H1 (cell line): ENCODE data around the gene DPYD. TPM values are rescaled to one million over a fixed set of nuclear protein-coding genes. Genes with fewer than 3 reads are reported as not detected.
A peak's percentile ranks its signal among the peaks of the same experiment; 100 is the strongest.

Experiments
- CTCF ChIA-PET: fragments of 300-600 bp; sonication (Branson Sonifier 250); formaldehyde crosslinking; loops from one replicate; lab custom pipeline; 2021; ENCODE audit not compliant: partially characterized antibody; lab: Charles Lee
- POLR2A ChIA-PET: fragments of 300-600 bp; sonication (Branson Sonifier 250); formaldehyde crosslinking; loops from one replicate; lab custom pipeline; 2021; ENCODE audit warnings: inconsistent platforms; ENCODE audit not compliant: partially characterized antibody; lab: Charles Lee
- DNase-seq, 2 experiments: peaks; one replicate each; pipeline versions ENCODE4 v3.0.0 to v3.0.0-alpha.2; 2010 to 2022; ENCODE audit warnings: low spot score in 2 of 2, low read depth in 1 of 2, mixed read lengths in 1 of 2
- FAIRE-seq: peaks from 2 replicates; lab custom pipeline; 2011; peaks lifted over from hg19 to GRCh38; lab: Jason Lieb, UNC
- H2AFZ ChIP-seq: 2 replicates; pipeline ENCODE4 v1.8.1; 2012; ENCODE audit warnings: low read length, inconsistent platforms
- H2AK5ac ChIP-seq: 2 replicates; pipeline ENCODE4 v1.6.1; 2013; ENCODE audit warnings: low read depth, low read length
- H2BK120ac ChIP-seq: replicated peaks from 2 replicates; pipeline ENCODE3; 2013; ENCODE audit warnings: low read depth, low read length, inconsistent platforms
- H2BK12ac ChIP-seq: 2 replicates; pipeline ENCODE4 v1.6.1; 2013; ENCODE audit warnings: low read depth, low read length
- H2BK15ac ChIP-seq: 2 replicates; pipeline ENCODE4 v1.6.1; 2013; ENCODE audit warnings: low read length
- H2BK20ac ChIP-seq: 2 replicates; pipeline ENCODE4 v1.6.1; 2013; ENCODE audit warnings: low read length
- H2BK5ac ChIP-seq: 2 replicates; pipeline ENCODE4 v1.6.1; 2013; ENCODE audit warnings: low read depth, low read length
- H3K14ac ChIP-seq: 2 replicates; pipeline ENCODE4 v1.6.1; 2013; ENCODE audit warnings: inconsistent platforms; ENCODE audit not compliant: insufficient read length
- H3K18ac ChIP-seq: 2 replicates; pipeline ENCODE4 v1.6.1; 2013; ENCODE audit warnings: low read length; ENCODE audit errors: extremely low read depth
- H3K23ac ChIP-seq: 2 replicates; pipeline ENCODE4 v1.6.1; 2013; ENCODE audit warnings: inconsistent platforms; ENCODE audit not compliant: insufficient read length
- H3K23me2 ChIP-seq: 2 replicates; pipeline ENCODE4 v1.6.1; 2013; ENCODE audit warnings: low read depth, low read length
- H3K27ac ChIP-seq: 2 replicates; pipeline ENCODE4 v1.6.1; 2011; ENCODE audit warnings: low read depth, low read length, inconsistent platforms
- H3K27me3 ChIP-seq, 4 experiments: replicated peaks in 1 of 4; 1 replicate in 1 of 4; 2 replicates in 3 of 4; pipeline versions ENCODE4 v1.6.1 to v1.8.1; 2011 to 2013; ENCODE audit warnings: low read length in 3 of 4, mild to moderate bottlenecking in 3 of 4, inconsistent platforms in 2 of 4, mixed read lengths in 2 of 4, moderate library complexity in 1 of 4; ENCODE audit not compliant: control insufficient read depth in 3 of 4, insufficient read depth in 3 of 4; ENCODE audit errors: extremely low read depth in 1 of 4
- H3K36me3 ChIP-seq, 4 experiments: 2 replicates each; pipeline versions ENCODE4 v1.6.1 to v1.8.1; 2011 to 2013; ENCODE audit warnings: mild to moderate bottlenecking in 4 of 4, low read length in 3 of 4, moderate library complexity in 2 of 4, control low read depth in 1 of 4, inconsistent platforms in 1 of 4; ENCODE audit not compliant: insufficient read depth in 4 of 4, control insufficient read depth in 2 of 4
- H3K4ac ChIP-seq: replicated peaks from 2 replicates; pipeline ENCODE3; 2013; ENCODE audit warnings: low read length, low read depth, mixed read lengths, inconsistent platforms; ENCODE audit not compliant: insufficient read length
- H3K4me1 ChIP-seq, 4 experiments: replicated peaks in 1 of 4; 1 replicate in 1 of 4; 2 replicates in 3 of 4; pipeline versions ENCODE4 v1.6.1 to v1.8.1; 2011 to 2013; ENCODE audit warnings: low read length in 3 of 4, inconsistent platforms in 2 of 4, mixed read lengths in 1 of 4; ENCODE audit not compliant: insufficient read depth in 4 of 4, control insufficient read depth in 3 of 4
- H3K4me2 ChIP-seq, 2 experiments: 2 replicates each; pipeline versions ENCODE4 v1.6.1 to v1.8.1; 2011 to 2013; ENCODE audit warnings: low read depth in 2 of 2, low read length in 2 of 2, control low read depth in 1 of 2, inconsistent platforms in 1 of 2, mild to moderate bottlenecking in 1 of 2; ENCODE audit not compliant: insufficient read depth in 1 of 2
- H3K4me3 ChIP-seq, 4 experiments: fragments of 200-600, 300-600 bp in 1 of 4; sonication (generic), shearing (Covaris generic), sonication (Bioruptor Twin) in 1 of 4; 2 replicates each; pipeline versions ENCODE4 v1.5.1 to v1.8.1; 2011 to 2016; ENCODE audit warnings: low read length in 4 of 4, low read depth in 3 of 4, control low read depth in 2 of 4, inconsistent platforms in 2 of 4, mild to moderate bottlenecking in 2 of 4, mixed read lengths in 1 of 4, moderate library complexity in 1 of 4; ENCODE audit not compliant: insufficient read depth in 2 of 4; ENCODE audit errors: extremely low read depth in 1 of 4
- H3K56ac ChIP-seq: replicated peaks from 2 replicates; pipeline ENCODE3; 2013; ENCODE audit warnings: low read depth, mild to moderate bottlenecking, mixed read lengths, low read length, inconsistent platforms; ENCODE audit not compliant: insufficient read length
- H3K79me1 ChIP-seq: 2 replicates; pipeline ENCODE4 v1.6.1; 2013; ENCODE audit warnings: low read depth, low read length, control low read depth
- H3K79me2 ChIP-seq, 2 experiments: 2 replicates each; pipeline versions ENCODE4 v1.6.1 to v1.8.1; 2012 to 2013; ENCODE audit warnings: low read length in 2 of 2, mild to moderate bottlenecking in 2 of 2, inconsistent platforms in 1 of 2; ENCODE audit not compliant: insufficient read depth in 2 of 2, control insufficient read depth in 1 of 2
- H3K9ac ChIP-seq, 4 experiments: replicated peaks in 1 of 4; 1 replicate in 1 of 4; 2 replicates in 3 of 4; pipeline versions ENCODE4 v1.6.1 to v1.8.1; 2011 to 2013; ENCODE audit warnings: low read depth in 3 of 4, low read length in 3 of 4, control low read depth in 2 of 4, mild to moderate bottlenecking in 2 of 4, moderate library complexity in 2 of 4, inconsistent platforms in 1 of 4; ENCODE audit errors: extremely low read depth in 1 of 4
- H3K9me3 ChIP-seq, 2 experiments: 2 replicates each; pipeline versions ENCODE4 v1.6.1 to v1.8.1; 2012 to 2013; ENCODE audit warnings: mild to moderate bottlenecking in 2 of 2, moderate library complexity in 2 of 2, control low read depth in 1 of 2, inconsistent platforms in 1 of 2, low read depth in 1 of 2, low read length in 1 of 2, mixed read lengths in 1 of 2; ENCODE audit not compliant: insufficient read depth in 2 of 2
- H4K20me1 ChIP-seq, 2 experiments: replicated peaks in 1 of 2; 2 replicates each; pipeline versions ENCODE3 to v1.8.1; 2011 to 2013; ENCODE audit warnings: inconsistent platforms in 2 of 2, low read length in 2 of 2, mild to moderate bottlenecking in 1 of 2; ENCODE audit not compliant: insufficient read depth in 2 of 2, control insufficient read depth in 1 of 2
- H4K5ac ChIP-seq: 2 replicates; pipeline ENCODE4 v1.6.1; 2013; ENCODE audit warnings: low read length, low read depth, mixed read lengths, inconsistent platforms; ENCODE audit not compliant: insufficient read length
- H4K8ac ChIP-seq: 2 replicates; pipeline ENCODE4 v1.8.0; 2013; ENCODE audit warnings: mild to moderate bottlenecking, moderate library complexity, low read length, inconsistent platforms; ENCODE audit not compliant: insufficient read depth; ENCODE audit errors: extremely low read depth
- H4K91ac ChIP-seq: replicated peaks from 2 replicates; pipeline ENCODE3; 2013; ENCODE audit warnings: low read length, mixed read lengths, inconsistent platforms; ENCODE audit not compliant: insufficient read length
- RAD21 ChIP-seq, 2 experiments: IDR thresholded peaks in 1 of 2; conservative IDR thresholded peaks in 1 of 2; 2 replicates each; pipeline ENCODE4 v1.6.1; 2011; ENCODE audit warnings: low read depth in 2 of 2, low read length in 2 of 2, improper control_type of control experiment in 1 of 2, inconsistent platforms in 1 of 2, mild to moderate bottlenecking in 1 of 2, moderate library complexity in 1 of 2
- SRF ChIP-seq: IDR thresholded peaks from 2 replicates; pipeline ENCODE4 v1.6.1; 2011; ENCODE audit warnings: mild to moderate bottlenecking, low read depth, low read length, moderate library complexity
- WGBS, 2 experiments: shearing (Covaris generic) in 1 of 2; methylation state at CpG; one replicate each; pipeline versions ENCODE4 v1.1.6 to v1.1.7; 2013 to 2015; ENCODE audit warnings: low lambda C conversion rate in 2 of 2, mixed read lengths in 2 of 2, inconsistent platforms in 1 of 2, low coverage in 1 of 2, missing lambda C conversion rate in 1 of 2; ENCODE audit not compliant: insufficient replicate concordance in 2 of 2, insufficient coverage in 1 of 2, insufficient read length in 1 of 2; ENCODE audit errors: extremely low coverage in 1 of 2, missing lambda C conversion rate in 1 of 2; 5-methylcytosine and 5-hydroxymethylcytosine counted together
- polyA plus RNA-seq, 7 experiments: library from polyadenylated mRNA; depleted of rRNA in 3 of 7; stranded (reverse) in 5 of 7; unstranded in 2 of 7; fragments of >200 nt in 5 of 7; fragments of 200-250 nt in 2 of 7; gene quantifications; 1 replicate in 5 of 7; 2 replicates in 1 of 7; 4 replicates in 1 of 7; pipeline versions ENCODE4 v1.2.1 to v1.2.3, GENCODE V29; 2011 to 2013; ENCODE audit warnings: missing spikeins in 2 of 7, mixed read lengths in 2 of 7
- total RNA-seq: library from RNA; stranded (reverse); fragmentation: NEBNext Ultra II Directional; extraction: Animal tissue kit (Norgen Biotek cat#: 25700); gene quantifications from 2 replicates; pipeline ENCODE4 v1.2.1, GENCODE V29; 2021

DPYD gene
- total and polyA plus RNA-seq, 2 of the 8 experiments (the other 6 are each of a cell fraction or from before 2014, with no cell fraction given), result 0.29 to 0.73 TPM

GRCh38 chr1:97119260-97120158 lies 801.3 kb downstream of the DPYD start:
- H3K4ac ChIP-seq, result no peak overlapping the region

More at GRCh38 chr1:97119260-97120158, 801.3 kb downstream of the DPYD start:
- 78% methylated on average over 8 of the region's 8 CpGs; no CpG with 5 or more reads in 1 of the 2 experiments for WGBS, 2 experiments
- Histone ChIP-seq H3K27ac (no peak overlapping the region), H2BK5ac (no peak overlapping the region), H2BK120ac (no peak overlapping the region), H3K27me3 (no peaks in the 10 kb centered on the region), H4K8ac (no peak overlapping the region), H3K14ac (no peak overlapping the region), H3K4me3 (no peak overlapping the region), H3K4me1 (peaks cover 0 to 15% (median 6%) of the 10 kb centered on the region in 4 experiments; a peak in 2 of 7 replicates), H3K4me2 (no peak overlapping the region; a peak in 1 of 4 replicates), H3K18ac (no peak overlapping the region; the same call in 1 of the 2 replicates), H4K5ac (no peak overlapping the region), H2BK12ac (no peak overlapping the region), H2AK5ac (no peak overlapping the region; the same call in 1 of the 2 replicates), H4K91ac (no peak overlapping the region), H3K79me1 (no peaks in the 10 kb centered on the region), H4K20me1 (no peaks in the 10 kb centered on the region), H3K9me3 (no peaks in the 10 kb centered on the region), H3K36me3 (no peaks in the 10 kb centered on the region), H3K79me2 (no peaks in the 10 kb centered on the region), H3K23ac (no peak overlapping the region), H3K23me2 (no peaks in the 10 kb centered on the region), H2BK20ac (no peak overlapping the region; the same call in 1 of the 2 replicates), H2AFZ (no peak overlapping the region; the same call in 1 of the 2 replicates), H3K56ac (no peak overlapping the region), H3K9ac (no peak overlapping the region), H2BK15ac (no peak overlapping the region)
- FAIRE-seq (no peak), DNase-seq (no peak)
- no peak for TF ChIP-seq SRF
- TF ChIP-seq RAD21 (IDR thresholded peaks at IDR 0.05 in 1 of 2, conservative IDR thresholded peaks at IDR 0.05 in 1 of 2; ENCODE audit: low read depth in 2 of 2, low read length in 2 of 2), result peak in 1 of 2 experiments; percentile 23; a peak in 2 of 4 replicates
- CTCF ChIA-PET, result interaction anchor here (1.2 to 1.3 kb wide), 2 partner anchors 19 to 124 kb away, joined by 3 to 4 read pairs; no protein-coding TSS in a partner anchor
- POLR2A ChIA-PET, result no interaction called here
